ENCODE results near the gene RNF8.
"Not testable (repeated sequence)": the region's sequence is repeated elsewhere in the genome, so short reads cannot be mapped to it uniquely, and the experiment has no call there.

The RNF8 gene

GRCh38 chr6:37316071-37316470, 37.7 kb upstream of the RNF8 start:
- Mint-ChIP-seq H3K4me1 (ENCODE audit: low read depth) (peaks cover 25% of the 10 kb centered on the region), H3K36me3 (ENCODE audit: low read depth) (peaks cover 18% of the 10 kb centered on the region), H3K9me3 (no peaks in the 10 kb centered on the region), H3K4me3 (no peak overlapping the region), H3K27ac (no peak overlapping the region), H3K27me3 (ENCODE audit: low read depth) (no peaks in the 10 kb centered on the region)

DNA sequence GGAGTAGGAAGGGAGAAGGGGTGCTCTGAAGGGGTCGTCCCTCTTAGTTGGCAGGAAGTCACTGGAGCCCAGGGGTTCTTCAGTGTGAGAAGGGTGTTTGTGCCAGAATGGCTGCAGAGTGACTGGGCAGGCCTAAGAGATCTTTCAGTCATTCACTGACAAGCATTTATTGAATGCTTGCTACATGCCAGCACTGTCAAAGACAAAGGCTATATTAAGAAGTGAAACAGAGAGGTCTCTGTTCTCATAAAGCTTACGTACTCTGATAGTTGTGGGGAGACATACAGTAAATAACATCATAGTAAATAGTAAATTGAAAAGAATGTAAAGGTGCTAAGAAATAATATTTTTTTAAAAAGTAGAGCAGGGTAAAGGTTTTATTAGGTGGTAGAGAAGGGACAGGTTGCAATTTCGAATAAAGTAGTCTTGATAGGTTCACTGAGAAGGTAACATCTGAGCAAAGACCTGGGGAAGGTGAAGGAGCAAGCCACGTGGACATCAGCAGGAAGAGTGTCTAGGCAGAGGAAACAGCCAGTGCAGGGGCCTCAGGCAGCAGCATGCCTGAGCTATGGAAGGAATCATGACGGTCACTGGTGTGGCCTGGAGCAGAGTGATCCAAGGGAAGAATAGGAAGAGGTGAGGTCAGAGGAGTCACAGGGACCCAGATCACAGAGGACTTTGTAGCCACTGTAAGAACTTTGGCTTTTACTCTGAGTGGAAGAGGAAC, 36.3 kb upstream of the RNF8 start:
- H3K4me3 Mint-ChIP-seq: no peak overlapping the region
- H3K4me1 Mint-ChIP-seq (ENCODE audit: low read depth): peaks cover 20% of the 10 kb centered on the region
- H3K9me3 Mint-ChIP-seq: no peaks in the 10 kb centered on the region
- no peaks in the 10 kb centered on the region for H3K27me3 Mint-ChIP-seq (ENCODE audit: low read depth)
- H3K27ac Mint-ChIP-seq: no peak overlapping the region
- peaks cover 27% of the 10 kb centered on the region for H3K36me3 Mint-ChIP-seq (ENCODE audit: low read depth)

DNA sequence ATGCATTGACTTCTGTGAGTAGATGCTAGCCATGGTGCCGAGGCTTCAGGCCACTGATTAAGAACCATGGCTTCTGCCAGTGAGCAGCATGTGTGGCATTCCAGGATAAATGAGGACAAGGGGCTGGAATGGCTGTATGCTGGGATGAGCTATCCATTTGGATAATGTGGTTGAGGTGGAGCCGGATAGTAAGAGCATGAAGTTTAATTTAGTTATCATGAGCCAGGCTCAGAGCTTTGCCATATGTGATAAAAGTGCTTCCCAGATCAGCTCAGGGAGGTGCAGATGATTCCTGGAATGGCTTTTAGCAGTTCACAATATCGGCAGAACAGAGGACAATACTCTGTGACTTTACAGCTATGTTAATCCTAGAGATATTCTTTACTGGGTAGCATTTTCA, 34.6 kb upstream of the RNF8 start:
- Mint-ChIP-seq H3K4me1 (ENCODE audit: low read depth) (peaks cover 18% of the 10 kb centered on the region), H3K9me3 (no peaks in the 10 kb centered on the region), H3K36me3 (ENCODE audit: low read depth) (peaks cover 18% of the 10 kb centered on the region), H3K27ac (no peak overlapping the region), H3K4me3 (no peak overlapping the region), H3K27me3 (ENCODE audit: low read depth) (no peaks in the 10 kb centered on the region)

DNA sequence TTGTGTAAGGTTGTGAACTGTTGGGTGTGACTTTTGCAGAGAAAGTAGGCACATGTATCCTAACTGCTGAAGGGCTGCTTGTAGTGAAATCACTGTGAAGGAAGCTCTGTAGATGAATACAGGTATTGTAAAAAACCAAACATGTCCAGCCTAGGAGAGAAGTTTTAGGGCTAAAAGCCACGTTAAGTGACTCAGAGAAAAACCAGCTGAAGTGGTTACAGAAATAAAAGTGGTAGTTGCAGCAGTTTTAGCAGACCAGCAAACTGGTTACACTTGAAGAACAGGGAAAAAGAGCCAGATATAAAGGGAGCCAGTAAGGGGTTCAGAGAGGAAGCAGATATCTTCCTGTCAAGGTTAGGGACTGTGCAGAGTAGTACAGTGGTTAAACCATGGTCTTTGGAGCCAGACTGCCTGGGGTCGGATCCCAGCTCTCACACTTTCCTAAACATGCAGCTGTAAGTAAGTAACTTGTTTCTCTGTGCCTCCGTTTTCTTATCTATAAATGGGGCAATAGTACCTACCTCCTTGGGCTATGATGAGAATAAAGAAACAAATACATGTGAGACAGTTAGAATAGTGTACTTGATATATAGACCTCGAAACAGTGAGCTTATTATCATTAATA, 33.8 kb upstream of the RNF8 start:
- Mint-ChIP-seq H3K36me3 (ENCODE audit: low read depth) (peaks cover 15% of the 10 kb centered on the region), H3K9me3 (no peaks in the 10 kb centered on the region), H3K4me3 (no peak overlapping the region), H3K27me3 (ENCODE audit: low read depth) (no peaks in the 10 kb centered on the region), H3K27ac (no peak overlapping the region), H3K4me1 (ENCODE audit: low read depth) (peaks cover 11% of the 10 kb centered on the region)

DNA sequence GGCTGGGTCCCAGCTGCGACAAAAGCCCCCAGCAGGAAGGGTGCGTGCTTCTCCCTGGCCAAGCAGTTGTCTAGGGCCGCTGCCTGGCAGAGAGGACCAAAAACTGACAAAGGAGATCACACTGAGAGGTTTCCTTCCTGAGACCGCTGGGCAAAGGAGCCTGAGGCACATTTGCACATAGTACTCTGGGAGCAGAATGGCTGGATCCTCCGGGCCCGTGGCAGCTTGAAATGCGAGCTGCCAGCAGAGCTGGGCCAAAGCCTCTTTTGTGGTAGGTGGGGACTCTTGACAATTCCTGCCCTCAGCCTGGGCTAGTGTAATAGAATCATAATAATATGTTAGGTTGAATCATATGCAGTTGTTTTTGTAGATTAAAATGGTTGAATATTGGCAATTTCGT, 33.1 kb upstream of the RNF8 start:
- Mint-ChIP-seq H3K9me3 (no peaks in the 10 kb centered on the region), H3K4me3 (no peak overlapping the region)

GRCh38 chr6:37321101-37321500, 32.7 kb upstream of the RNF8 start:
- peaks cover 13% of the 10 kb centered on the region for H3K4me1 Mint-ChIP-seq (ENCODE audit: low read depth)
- no peaks in the 10 kb centered on the region for H3K9me3 Mint-ChIP-seq
- H3K4me3 Mint-ChIP-seq: no peak overlapping the region
- peak overlapping the region; percentile 8 for H3K27ac Mint-ChIP-seq
- H3K27me3 Mint-ChIP-seq (ENCODE audit: low read depth): no peaks in the 10 kb centered on the region
- H3K36me3 Mint-ChIP-seq (ENCODE audit: low read depth): peaks cover 15% of the 10 kb centered on the region

More for the DNA sequence above, 33.1 kb upstream of the RNF8 start:
- no peak overlapping the region for H3K27ac Mint-ChIP-seq
- H3K36me3 Mint-ChIP-seq (ENCODE audit: low read depth): peaks cover 15% of the 10 kb centered on the region
- no peaks in the 10 kb centered on the region for H3K27me3 Mint-ChIP-seq (ENCODE audit: low read depth)
- H3K4me1 Mint-ChIP-seq (ENCODE audit: low read depth): peaks cover 11% of the 10 kb centered on the region

- peak overlapping the region; percentile 64 for H3K27ac Mint-ChIP-seq
- peaks cover 15% of the 10 kb centered on the region for H3K36me3 Mint-ChIP-seq (ENCODE audit: low read depth)
- H3K27me3 Mint-ChIP-seq (ENCODE audit: low read depth): no peaks in the 10 kb centered on the region
- H3K4me3 Mint-ChIP-seq: no peak overlapping the region
- H3K4me1 Mint-ChIP-seq (ENCODE audit: low read depth): peaks cover 13% of the 10 kb centered on the region
- H3K9me3 Mint-ChIP-seq: no peaks in the 10 kb centered on the region
Measured at GRCh38 chr6:37321516-37322415, 32.0 kb upstream of the RNF8 start.

DNA sequence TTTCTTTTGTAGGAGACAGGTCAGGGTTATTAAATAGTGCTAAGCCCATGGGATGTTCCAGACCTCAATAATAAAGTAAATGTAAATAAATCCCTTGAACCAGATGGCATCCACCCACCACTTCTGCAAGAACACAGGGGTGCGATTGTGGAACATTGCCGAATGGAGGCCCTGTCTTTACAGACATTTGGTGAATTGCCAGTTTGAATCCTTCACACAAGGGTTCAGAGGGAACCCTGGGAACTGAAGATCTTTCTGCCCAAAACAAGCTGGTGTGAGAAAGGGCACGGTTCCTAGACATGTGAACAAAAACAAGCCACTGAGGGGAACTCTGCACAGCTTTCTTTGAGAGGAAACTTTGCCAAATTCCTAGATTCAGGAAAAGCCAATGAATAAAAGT, 30.2 kb upstream of the RNF8 start:
- Mint-ChIP-seq H3K27me3 (ENCODE audit: low read depth) (no peaks in the 10 kb centered on the region), H3K36me3 (ENCODE audit: low read depth) (peaks cover 19% of the 10 kb centered on the region), H3K4me3 (no peak overlapping the region), H3K27ac (no peak overlapping the region), H3K9me3 (no peaks in the 10 kb centered on the region), H3K4me1 (ENCODE audit: low read depth) (peaks cover 13% of the 10 kb centered on the region)

DNA sequence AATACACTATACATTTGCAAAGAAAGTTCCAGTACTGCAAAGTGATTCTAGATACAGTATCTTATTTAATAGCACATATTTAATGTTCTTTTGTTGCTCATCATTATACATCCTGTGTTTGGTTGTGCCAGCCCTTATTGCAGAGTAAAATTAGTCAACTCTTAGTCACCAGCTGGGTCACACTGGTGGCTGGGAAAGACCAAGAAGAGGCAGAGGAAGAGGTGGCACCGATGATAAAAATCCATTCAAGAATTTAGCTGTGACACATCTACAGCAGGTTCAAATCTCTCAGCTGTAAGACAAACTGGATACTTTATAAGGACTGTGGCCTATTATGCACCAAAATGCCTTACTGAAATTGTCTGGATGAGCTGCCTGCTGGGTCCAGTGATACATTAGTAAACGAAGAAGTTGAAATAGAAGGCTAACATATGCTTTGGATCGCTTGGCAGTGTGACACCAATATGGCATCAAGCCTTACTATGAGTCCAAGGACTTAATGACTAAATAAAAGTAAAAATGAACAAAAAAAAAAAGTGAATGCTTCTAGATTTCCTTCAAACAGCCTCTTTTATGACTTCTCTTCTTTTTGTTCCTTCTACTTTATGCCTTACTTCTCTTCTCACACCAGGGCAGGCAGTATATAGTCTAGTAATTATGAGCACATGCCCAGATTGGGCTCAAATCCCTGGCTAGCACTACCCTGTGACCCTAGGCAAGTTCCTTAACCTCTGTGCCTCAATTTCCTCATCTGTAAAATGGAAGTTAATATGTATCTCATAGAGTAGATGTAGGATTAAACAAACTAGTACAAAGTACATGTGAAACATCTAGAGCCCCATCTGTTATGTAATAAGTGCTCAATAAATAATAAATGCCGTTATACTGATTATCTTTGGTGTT, 29.4 kb upstream of the RNF8 start:
- Mint-ChIP-seq H3K9me3 (no peaks in the 10 kb centered on the region), H3K36me3 (ENCODE audit: low read depth) (peaks cover 22% of the 10 kb centered on the region), H3K4me1 (ENCODE audit: low read depth) (peaks cover 13% of the 10 kb centered on the region), H3K4me3 (no peak overlapping the region), H3K27ac (peak overlapping the region; percentile 9), H3K27me3 (ENCODE audit: low read depth) (no peaks in the 10 kb centered on the region)

DNA sequence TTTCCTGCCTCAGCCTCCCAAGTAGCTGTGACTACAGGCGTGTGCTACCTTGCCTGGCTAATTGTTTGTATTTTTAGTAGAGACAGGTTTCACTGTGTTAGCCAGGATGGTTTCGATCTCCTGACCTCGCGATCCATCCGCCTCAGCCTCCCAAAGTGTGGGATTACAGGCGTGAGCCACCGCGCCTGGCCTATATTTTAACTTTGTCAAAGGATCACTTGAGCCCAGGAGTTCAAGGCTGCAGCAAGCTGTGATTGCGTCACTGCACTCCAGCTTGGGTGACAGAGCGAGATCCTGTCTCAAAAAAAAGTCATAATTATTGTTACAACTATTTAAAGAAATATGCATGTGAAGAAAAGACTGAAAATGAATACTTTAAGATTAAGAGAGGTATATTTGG, 23.4 kb upstream of the RNF8 start:
- not testable (repeated sequence) for H3K27me3 Mint-ChIP-seq (ENCODE audit: low read depth); H3K4me3 Mint-ChIP-seq; H3K4me1 Mint-ChIP-seq (ENCODE audit: low read depth); H3K9me3 Mint-ChIP-seq; H3K27ac Mint-ChIP-seq
- H3K36me3 Mint-ChIP-seq (ENCODE audit: low read depth): peaks cover 28% of the 10 kb centered on the region

- peaks cover 30% of the 10 kb centered on the region for H3K36me3 Mint-ChIP-seq (ENCODE audit: low read depth)
- no peaks in the 10 kb centered on the region for H3K27me3 Mint-ChIP-seq (ENCODE audit: low read depth)
- H3K4me1 Mint-ChIP-seq (ENCODE audit: low read depth): peaks cover 4% of the 10 kb centered on the region
- no peak overlapping the region for H3K4me3 Mint-ChIP-seq
- H3K9me3 Mint-ChIP-seq: no peaks in the 10 kb centered on the region
- no peak overlapping the region for H3K27ac Mint-ChIP-seq
Measured at GRCh38 chr6:37331047-37331446, 22.7 kb upstream of the RNF8 start.

DNA sequence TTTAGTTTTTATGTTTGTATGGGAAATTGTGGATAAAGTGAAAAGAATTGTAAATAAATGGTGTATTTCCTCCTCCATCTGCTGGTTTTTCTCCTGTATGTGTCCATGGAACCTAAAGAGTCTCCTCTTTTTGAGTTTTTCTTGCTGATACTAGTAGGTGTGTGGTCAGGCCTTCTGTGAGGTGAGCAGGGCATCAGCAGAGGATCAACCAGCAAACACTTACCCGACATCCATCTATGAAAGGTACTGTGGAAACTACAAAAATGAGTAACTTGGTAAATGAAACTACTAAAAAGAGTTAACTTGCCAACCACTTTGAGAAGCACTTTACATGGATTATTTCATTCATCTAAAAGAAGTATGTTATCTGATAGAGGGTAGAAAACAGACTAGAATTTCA, 20.9 kb upstream of the RNF8 start:
- Mint-ChIP-seq H3K27me3 (ENCODE audit: low read depth) (no peaks in the 10 kb centered on the region), H3K4me1 (ENCODE audit: low read depth) (peaks cover 4% of the 10 kb centered on the region), H3K27ac (no peak overlapping the region), H3K36me3 (ENCODE audit: low read depth) (peaks cover 30% of the 10 kb centered on the region), H3K9me3 (no peaks in the 10 kb centered on the region), H3K4me3 (no peak overlapping the region)

GRCh38 chr6:37334047-37334446, 19.7 kb upstream of the RNF8 start:
- Mint-ChIP-seq H3K4me3 (no peak overlapping the region), H3K27me3 (ENCODE audit: low read depth) (no peaks in the 10 kb centered on the region), H3K36me3 (ENCODE audit: low read depth) (peaks cover 30% of the 10 kb centered on the region), H3K4me1 (ENCODE audit: low read depth) (peaks cover 4% of the 10 kb centered on the region), H3K9me3 (no peaks in the 10 kb centered on the region), H3K27ac (no peak overlapping the region)

- H3K27me3 Mint-ChIP-seq (ENCODE audit: low read depth); H3K4me1 Mint-ChIP-seq (ENCODE audit: low read depth); H3K4me3 Mint-ChIP-seq; H3K27ac Mint-ChIP-seq; H3K9me3 Mint-ChIP-seq: not testable (repeated sequence)
- H3K36me3 Mint-ChIP-seq (ENCODE audit: low read depth): peaks cover 13% of the 10 kb centered on the region
Measured at GRCh38 chr6:37338317-37338716, 15.5 kb upstream of the RNF8 start.

Data from T-helper 1 cell treated with Interleukin-12 subunit alpha and Interleukin-12 subunit beta and Interleukin-4 antibody, amounts not matched to agents 30 μg/mL and 1 μg/mL, for 36 hours (primary cell).